ENCODE measurements around the gene SEMA3D.

SEMA3D gene

DNA sequence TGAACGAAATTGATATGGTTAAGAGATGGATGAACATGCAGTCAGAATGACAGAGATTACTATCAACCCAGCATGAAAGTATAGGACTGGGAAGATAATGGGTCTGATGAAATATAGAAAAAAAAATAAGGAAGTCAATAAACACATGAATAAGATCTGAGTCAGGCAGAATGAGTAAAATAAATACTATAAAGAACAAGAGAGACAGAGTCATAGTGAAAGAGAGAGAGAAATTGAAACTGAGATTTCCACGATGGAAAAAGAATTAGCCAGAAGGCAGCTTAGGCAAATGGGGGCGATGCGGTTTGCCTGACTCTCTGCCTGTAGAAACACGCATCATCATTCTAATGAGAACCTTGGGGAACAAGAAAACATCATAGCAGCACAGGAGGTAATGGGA lies 26.6 kb downstream of the SEMA3D start:
- peak overlapping the region; percentile 21 for H3K4me3 ChIP-seq (replicated peaks; ENCODE audit: low read depth, low read length)
- no peak for DNase-seq (ENCODE audit: extremely low read depth, low read depth)
- TF ChIP-seq, protein P1, sequence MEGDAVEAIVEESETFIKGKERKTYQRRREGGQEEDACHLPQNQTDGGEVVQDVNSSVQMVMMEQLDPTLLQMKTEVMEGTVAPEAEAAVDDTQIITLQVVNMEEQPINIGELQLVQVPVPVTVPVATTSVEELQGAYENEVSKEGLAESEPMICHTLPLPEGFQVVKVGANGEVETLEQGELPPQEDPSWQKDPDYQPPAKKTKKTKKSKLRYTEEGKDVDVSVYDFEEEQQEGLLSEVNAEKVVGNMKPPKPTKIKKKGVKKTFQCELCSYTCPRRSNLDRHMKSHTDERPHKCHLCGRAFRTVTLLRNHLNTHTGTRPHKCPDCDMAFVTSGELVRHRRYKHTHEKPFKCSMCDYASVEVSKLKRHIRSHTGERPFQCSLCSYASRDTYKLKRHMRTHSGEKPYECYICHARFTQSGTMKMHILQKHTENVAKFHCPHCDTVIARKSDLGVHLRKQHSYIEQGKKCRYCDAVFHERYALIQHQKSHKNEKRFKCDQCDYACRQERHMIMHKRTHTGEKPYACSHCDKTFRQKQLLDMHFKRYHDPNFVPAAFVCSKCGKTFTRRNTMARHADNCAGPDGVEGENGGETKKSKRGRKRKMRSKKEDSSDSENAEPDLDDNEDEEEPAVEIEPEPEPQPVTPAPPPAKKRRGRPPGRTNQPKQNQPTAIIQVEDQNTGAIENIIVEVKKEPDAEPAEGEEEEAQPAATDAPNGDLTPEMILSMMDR (IDR thresholded peaks at IDR 0.05; ENCODE audit: low read depth, low read length, missing control alignments), result no peak

DNA sequence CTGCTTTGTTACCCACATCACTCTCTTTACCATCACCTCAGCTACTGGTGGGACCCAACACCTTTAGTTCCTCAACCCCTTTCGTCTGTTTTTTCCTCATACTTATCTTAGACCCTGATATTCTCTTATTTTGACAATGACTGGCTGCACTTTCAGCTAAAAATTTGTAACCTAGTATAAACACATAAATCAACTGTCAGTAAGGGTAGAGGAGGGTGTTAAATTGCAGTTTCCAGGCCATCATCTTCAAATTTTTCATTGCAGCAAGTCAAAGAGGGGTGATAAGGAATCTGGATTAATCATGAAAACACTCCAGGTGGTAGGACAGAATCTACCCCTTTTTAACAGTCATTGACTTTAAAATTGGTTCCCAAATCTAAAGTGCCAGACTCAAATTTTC lies 27.9 kb downstream of the SEMA3D start:
- no peak overlapping the region for H3K4me3 ChIP-seq (replicated peaks; ENCODE audit: low read depth, low read length)
- TF ChIP-seq, protein P1 (IDR thresholded peaks at IDR 0.05; ENCODE audit: low read depth, low read length, missing control alignments), result no peak
- DNase-seq (ENCODE audit: extremely low read depth, low read depth), result no peak

DNA sequence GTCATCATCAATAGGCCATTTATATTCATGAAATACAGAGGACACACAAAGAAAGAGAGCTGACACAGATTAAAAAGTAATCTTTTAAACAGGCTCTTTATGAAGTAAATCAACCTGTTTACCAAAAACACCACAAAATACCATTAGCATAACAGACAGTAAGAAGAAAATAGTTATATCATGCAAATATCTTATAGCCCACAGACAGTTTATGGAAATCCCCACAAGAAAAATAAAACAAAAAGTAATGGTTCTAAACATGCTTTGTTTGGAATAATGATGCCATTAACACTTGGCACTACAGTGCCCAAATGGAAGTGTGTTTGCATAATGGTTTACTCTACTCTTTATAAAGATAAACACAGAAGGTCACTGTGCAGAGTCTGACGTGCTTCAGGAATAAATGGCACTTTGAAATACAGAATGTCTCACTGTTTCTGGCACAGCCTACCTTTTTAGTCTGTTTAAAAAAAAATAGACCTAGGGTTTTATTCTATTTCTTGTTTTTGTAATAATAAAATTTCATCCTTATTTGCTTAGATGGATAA lies 30.1 kb downstream of the SEMA3D start:
- TF ChIP-seq, protein P1 (IDR thresholded peaks at IDR 0.05; ENCODE audit: low read depth, low read length, missing control alignments), result no peak
- no peak for DNase-seq (ENCODE audit: extremely low read depth, low read depth)
- H3K4me3 ChIP-seq (replicated peaks; ENCODE audit: low read depth, low read length), result no peak overlapping the region

DNA sequence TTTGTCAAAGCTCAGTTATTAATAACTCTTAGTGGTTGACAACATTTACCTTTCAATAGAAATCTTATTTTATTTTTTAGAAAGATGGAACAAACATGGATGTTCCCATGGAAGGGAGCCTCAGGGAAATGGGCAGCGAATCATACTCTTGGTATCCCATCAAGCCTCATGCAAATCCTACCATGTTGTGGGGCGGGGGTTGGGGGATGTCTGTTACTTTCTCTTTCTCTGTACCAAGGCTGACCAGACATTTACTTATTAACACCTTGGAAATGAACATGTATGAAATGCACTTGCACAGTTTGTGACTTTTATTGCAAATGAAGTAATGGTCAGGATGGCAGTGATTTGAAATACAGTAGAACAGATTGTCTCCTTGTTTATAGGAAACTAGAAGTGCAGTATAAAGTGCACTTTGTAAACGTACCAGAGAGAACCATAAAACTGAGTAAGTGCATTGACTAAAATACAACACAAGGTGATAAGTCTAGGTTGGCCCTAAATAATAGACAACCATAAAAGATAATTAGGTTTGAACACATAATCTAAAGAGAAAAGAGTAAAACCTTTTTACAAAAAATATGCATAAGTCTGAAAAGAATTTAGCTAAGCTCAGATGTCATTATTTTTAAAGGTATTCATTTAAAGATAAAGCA lies 32.4 kb downstream of the SEMA3D start:
- TF ChIP-seq, protein P1 (IDR thresholded peaks at IDR 0.05; ENCODE audit: low read depth, low read length, missing control alignments), result no peak
- no peak for DNase-seq (ENCODE audit: extremely low read depth, low read depth)
- H3K4me3 ChIP-seq (replicated peaks; ENCODE audit: low read depth, low read length), result no peak overlapping the region

DNA sequence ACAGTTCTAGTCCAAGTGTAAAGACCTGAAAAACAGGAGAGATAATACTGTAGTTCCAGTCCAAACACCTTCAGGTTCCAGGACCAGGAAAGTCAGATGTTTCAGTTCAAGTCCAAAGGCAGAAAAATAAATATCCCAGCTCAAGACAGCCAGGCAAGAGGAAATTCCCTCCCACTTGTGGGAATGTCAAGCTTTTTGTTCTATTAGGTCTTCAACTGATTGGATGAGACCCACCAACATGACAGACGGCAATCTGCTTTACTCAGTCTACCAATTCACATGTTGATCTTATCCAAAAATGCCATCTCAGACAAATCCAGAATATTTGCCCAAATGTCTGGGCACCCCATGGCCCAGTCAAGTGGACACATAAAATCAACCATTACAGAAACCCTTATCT lies 33.1 kb downstream of the SEMA3D start:
- TF ChIP-seq, protein P1 (IDR thresholded peaks at IDR 0.05; ENCODE audit: low read depth, low read length, missing control alignments), result no peak
- no peak overlapping the region for H3K4me3 ChIP-seq (replicated peaks; ENCODE audit: low read depth, low read length)
- DNase-seq (ENCODE audit: extremely low read depth, low read depth), result no peak

DNA sequence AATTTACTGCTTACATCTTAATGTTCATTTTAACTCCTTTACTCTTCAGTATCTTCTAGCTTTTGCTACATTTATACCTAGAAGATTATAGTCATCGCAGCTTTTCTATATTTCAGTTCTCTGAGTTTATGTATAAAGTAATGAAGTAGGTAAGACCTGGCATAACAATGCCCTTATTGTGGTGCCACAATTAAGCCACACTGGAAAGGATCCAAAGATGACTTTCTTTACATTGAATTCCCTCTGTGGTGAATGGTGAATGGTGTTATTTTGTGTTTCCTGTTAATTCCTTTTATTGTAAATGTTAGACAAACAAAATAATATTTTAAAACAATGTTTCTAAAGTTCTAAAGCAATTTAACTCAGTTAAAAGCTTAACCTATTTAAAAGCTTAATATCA lies 36.2 kb downstream of the SEMA3D start:
- DNase-seq (ENCODE audit: extremely low read depth, low read depth), result no peak
- TF ChIP-seq, protein P1 (IDR thresholded peaks at IDR 0.05; ENCODE audit: low read depth, low read length, missing control alignments), result no peak
- H3K4me3 ChIP-seq (replicated peaks; ENCODE audit: low read depth, low read length), result no peak overlapping the region

DNA sequence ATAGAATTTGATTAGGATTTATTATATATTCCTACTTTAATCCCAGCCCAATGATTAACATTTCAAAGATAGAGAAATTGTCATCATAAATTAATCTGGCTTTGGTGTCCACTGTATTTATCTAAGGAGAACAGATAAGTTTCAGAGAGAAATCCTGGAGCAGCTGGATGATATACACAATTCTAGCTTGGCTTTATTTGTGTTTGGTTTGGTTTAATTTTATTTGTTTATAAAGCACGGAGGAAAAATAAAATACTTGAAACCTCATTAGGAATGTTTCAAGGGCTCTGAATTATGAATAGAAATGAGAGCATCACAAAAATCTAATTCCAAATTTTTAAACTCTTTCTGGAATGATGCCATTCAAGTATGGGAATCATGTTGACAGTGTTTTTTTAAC lies 42.1 kb downstream of the SEMA3D start:
- H3K4me3 ChIP-seq (replicated peaks; ENCODE audit: low read depth, low read length), result no peak overlapping the region
- DNase-seq (ENCODE audit: extremely low read depth, low read depth), result no peak
- TF ChIP-seq, protein P1 (IDR thresholded peaks at IDR 0.05; ENCODE audit: low read depth, low read length, missing control alignments), result no peak

Measured in HFF-Myc (cell line).